HG02870 (cell line): ENCODE data around the gene PPP1CB.
"Not testable (repeated sequence)": the region's sequence is repeated elsewhere in the genome, so short reads cannot be mapped to it uniquely, and the experiment has no call there.

Experiments used
- ATAC-seq: cut with Tn5 transposase; IDR thresholded peaks from one replicate; pipeline ENCODE4 v1.9.1; 2021; ENCODE audit warnings: mild to moderate bottlenecking, moderate library complexity; ENCODE audit not compliant: unreplicated experiment

PPP1CB gene

GRCh38 chr2:28742619-28743018 is 9.0 kb upstream of the PPP1CB start:
- not testable (repeated sequence) for ATAC-seq

GRCh38 chr2:28745225-28745624 is 6.4 kb upstream of the PPP1CB start:
- no peak for ATAC-seq

- no peak for ATAC-seq
Observed at GRCh38 chr2:28745876-28746275, 5.8 kb upstream of the PPP1CB start.

- ATAC-seq = no peak
Observed at GRCh38 chr2:28746429-28747111, 5.1 kb upstream of the PPP1CB start.

- no peak for ATAC-seq
Observed at GRCh38 chr2:28747714-28748113, 3.9 kb upstream of the PPP1CB start.

GRCh38 chr2:28748176-28748575 is 3.5 kb upstream of the PPP1CB start:
- ATAC-seq = no peak

GRCh38 chr2:28748941-28749340 is 2.7 kb upstream of the PPP1CB start:
- ATAC-seq = no peak

- ATAC-seq = no peak
Observed at GRCh38 chr2:28749526-28749925, 2.1 kb upstream of the PPP1CB start.

GRCh38 chr2:28750316-28751251 is 1.0 kb upstream of the PPP1CB start:
- no peak for ATAC-seq

- peak; percentile 21 for ATAC-seq
Observed at GRCh38 chr2:28751956-28752630, 463 bp downstream of the PPP1CB start.

- no peak for ATAC-seq
Observed at GRCh38 chr2:28752631-28753376, 1.2 kb downstream of the PPP1CB start.

- ATAC-seq = no peak
Observed at GRCh38 chr2:28754321-28754720, 2.7 kb downstream of the PPP1CB start.

- ATAC-seq = no peak
Observed at GRCh38 chr2:28755421-28755820, 3.8 kb downstream of the PPP1CB start.

- ATAC-seq = no peak
Observed at GRCh38 chr2:28758459-28758858, 6.8 kb downstream of the PPP1CB start.

- no peak for ATAC-seq
Observed at GRCh38 chr2:28761420-28761819, 9.8 kb downstream of the PPP1CB start.

GRCh38 chr2:28764909-28765711 is 13.5 kb downstream of the PPP1CB start:
- ATAC-seq = no peak

GRCh38 chr2:28766070-28766469 is 14.4 kb downstream of the PPP1CB start:
- ATAC-seq = no peak

- ATAC-seq = no peak
Observed at GRCh38 chr2:28767337-28767736, 15.7 kb downstream of the PPP1CB start.

GRCh38 chr2:28768422-28768821 is 16.8 kb downstream of the PPP1CB start:
- no peak for ATAC-seq

GRCh38 chr2:28768952-28769351 is 17.3 kb downstream of the PPP1CB start:
- no peak for ATAC-seq
